Activated CD4-positive, alpha-beta T cell treated with anti-CD3 and anti-CD28 coated beads, Interleukin-2, amount 50 U/mL, for 24 hours (primary cell): ENCODE results near the gene NFASC.

Experiments used
- DNase-seq, 2 donors: peaks; one replicate each; pipeline ENCODE4 v3.0.0-alpha.2; 2020; ENCODE audit warnings: low read depth in 1 of 2, low spot score in 1 of 2

The NFASC gene

DNA sequence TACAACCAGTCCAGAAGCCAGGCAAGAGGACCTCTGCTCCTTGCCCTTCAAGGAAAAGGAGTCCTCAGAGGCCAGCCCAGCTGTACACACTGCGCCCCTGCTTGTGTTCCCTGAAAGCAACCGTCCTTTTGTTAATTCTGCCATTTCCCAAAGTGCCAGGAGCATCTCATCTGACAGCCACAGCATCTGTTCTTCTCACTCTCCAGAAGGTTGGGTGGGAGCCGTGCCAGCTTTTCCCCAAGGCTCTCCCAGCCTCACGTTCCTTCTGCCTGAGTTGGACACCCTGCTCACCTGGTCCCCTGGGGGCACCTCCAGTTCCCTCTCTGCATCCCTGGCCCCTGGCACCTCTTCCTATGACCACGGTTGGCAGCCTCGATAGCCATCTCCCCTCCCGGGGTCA is 161.8 kb downstream of the NFASC start:
- DNase-seq: no peak

DNA sequence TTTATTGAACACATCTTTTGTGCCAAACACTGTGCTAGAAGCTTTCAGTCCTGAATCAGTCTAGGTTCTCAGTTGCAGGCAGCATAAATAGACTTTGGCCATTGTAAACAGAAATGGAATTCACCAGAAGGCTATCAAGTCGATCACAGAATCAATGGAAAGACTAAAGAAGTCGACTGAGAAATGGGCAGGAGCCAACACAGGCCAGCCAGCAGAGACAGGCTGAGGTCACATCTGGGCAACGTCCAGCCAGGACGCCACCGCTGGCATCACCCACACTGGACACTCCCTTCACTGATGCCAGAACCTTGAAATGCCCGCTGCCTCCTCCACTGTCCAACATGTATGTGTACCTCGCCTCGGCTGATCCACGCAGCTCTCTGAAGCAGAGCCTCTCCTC is 166.9 kb downstream of the NFASC start:
- no peak for DNase-seq

DNA sequence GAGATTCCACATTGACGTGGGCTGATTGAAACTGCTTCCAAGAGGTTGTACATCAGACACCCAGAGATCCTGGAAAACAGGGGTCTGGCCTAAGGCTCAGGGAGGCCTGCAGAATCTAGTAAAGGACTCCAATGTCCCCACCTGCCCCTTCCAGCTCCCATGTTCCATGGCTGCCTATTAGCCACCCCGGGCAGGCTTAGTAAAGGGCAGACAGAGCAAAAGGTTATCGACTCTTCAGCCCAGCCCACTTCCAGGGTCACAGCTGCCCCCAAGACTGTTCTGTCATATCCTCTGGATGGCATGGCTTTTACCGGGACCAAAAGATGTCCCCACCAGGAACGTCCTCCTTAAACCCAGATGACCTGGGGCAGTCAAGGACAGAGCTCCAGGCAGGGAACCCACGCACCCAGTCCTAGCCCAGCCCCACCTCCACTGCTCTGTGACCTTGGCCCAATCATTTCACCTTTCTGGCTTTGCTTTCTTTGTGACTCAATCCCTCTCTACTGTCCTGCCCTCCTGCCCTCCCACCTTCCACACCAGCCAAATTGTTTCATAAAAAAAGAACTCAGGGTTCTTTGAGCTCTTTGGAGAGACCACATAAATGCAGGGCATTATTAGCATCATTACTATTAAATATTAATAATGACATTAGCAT is 167.6 kb downstream of the NFASC start:
- DNase-seq: no peak

DNA sequence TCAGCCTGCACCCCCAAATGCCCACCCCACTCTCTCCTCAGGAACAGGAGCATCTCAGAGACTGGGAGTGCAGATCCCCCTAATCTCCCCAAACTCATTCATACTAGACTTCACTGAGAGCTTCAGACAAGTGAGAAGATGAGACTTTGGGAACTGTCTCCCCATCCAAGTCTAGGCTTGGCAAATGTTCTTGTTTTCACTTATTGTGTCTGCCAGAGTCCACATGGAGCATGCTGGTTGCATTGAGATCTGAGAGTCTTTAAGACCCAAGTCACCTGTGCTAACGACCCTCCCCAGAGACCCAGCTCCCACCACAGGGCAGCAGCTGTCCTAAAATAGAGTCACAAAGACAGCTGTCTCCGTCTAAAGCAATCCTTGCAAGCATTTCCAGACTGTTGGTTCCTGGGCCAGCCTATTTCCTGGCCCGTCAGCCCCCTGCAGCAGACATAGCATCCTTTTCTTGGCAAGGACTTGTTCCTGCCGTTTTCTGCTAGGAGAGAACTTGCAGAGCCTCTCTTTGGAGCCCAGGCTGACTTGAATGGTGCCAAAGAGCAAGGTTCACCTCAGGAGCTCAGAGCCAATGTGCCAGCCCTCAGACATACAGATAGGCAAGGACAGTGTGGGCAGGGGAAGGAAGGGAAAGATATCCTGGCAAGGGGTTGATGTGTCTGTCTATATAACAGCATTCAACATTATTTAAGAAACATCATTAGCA is 170.5 kb downstream of the NFASC start:
- DNase-seq: no peak

DNA sequence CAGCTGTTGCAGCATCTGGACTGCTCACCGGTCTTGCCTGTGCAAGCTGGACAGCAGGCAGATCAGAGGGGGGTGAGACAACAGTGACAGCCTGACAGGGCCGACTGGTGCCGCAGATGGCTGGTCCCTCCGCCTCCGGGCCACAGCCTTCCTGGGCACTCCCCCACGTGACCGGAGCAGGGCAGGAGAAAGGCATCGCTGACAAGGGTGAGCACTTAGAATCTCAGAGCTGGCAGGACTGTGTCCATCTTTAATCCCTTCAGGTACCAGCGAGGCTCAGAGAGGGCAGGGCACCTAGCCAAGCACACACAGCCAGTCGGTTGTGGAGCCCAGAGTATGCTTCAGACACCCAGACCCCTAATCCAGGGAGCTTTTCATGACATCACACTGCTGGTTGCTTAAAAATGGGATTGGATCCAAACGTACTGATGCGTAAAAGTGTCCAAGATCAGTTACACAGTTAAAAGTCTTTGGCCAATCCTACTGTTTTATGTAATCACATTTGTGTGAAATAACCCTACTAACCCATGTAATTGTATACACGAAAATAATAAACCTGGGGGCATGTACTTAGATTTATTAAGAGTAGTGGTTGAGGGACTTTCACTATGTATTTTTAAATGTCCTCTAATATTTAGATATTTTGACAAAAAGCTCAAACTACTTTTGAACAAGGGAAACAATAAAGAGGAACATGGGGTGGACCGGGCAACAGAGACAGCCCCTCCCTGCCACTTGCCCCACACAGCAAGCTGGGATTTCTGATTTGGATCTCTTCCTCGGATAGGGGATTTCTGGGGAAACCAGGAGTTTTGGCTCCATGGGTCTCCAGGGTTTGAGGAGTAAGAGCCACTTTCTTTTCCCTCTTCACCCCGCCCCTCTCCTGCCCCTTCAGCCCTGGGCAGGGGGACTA is 171.6 kb downstream of the NFASC start:
- DNase-seq: no peak

DNA sequence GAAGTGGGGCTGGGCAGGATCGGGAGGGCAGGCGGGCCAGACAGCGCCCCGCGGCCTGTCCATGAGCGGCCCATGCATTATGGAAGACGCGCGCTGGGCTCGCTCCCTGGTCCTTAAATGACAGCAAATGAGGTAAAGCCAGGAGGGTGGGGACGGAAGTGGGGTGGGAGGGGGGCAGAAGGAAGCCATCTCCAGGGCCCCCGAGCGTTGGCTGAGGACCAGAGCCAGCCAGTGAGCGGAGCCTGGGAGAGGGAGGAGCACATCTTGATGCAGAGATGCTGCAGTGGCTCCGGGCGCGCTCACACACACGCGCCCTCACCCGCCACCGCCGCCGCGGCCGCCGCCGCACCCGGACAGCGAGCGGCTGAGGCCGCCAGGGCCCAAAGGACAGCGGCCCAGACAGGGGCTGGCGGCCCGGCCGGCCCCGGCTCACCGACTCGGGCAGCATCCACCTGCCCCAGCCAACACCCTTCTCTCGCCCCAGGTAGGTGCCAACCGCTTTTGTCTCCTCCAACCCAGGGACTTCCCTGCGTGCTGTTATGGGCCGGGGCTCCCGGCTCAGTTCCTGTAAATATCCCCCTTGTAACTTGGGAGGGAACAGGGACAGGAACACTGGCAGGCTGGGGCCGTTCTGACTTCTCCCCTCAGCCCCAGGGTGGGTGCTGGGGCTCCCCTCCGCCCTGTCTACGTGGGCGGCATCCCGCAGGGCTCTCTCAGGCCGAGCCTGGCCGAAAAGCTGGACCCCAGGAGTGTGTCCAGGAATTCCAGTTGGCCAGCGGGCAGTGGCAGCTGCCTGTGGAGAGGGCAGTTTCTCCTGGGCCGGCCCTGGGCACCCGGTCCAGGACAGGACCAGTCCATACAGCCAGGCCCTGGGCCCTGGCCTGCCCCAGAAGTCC is 172.5 kb downstream of the NFASC start, which contains the start of gene CNTN2:
TSS of gene CNTN2 (plus strand) at position 302 of the 896 bp plus-strand sequence. CDS start 9,974 bp downstream, outside the sequence.
- DNase-seq: no peak

DNA sequence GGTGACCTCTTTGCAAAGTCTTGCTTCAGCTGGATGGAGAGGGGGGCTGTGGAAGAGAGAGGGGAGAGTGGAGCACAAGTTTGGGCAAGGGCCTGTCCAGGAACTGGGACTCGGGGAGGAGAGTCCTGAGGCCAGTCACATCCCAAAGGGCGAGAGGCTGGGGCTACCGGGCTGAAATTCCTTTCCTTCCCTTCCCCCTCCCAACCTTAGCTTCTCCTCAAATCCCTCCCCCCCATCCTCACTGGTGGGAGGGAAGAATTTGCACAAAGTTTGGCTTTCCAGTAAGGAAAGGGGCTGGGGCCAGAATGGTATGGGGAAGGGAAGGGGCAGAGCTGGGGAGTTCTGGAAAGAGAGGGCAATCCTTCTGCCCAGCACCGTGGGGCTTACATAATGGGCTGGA is 173.2 kb downstream of the NFASC start:
- no peak for DNase-seq

DNA sequence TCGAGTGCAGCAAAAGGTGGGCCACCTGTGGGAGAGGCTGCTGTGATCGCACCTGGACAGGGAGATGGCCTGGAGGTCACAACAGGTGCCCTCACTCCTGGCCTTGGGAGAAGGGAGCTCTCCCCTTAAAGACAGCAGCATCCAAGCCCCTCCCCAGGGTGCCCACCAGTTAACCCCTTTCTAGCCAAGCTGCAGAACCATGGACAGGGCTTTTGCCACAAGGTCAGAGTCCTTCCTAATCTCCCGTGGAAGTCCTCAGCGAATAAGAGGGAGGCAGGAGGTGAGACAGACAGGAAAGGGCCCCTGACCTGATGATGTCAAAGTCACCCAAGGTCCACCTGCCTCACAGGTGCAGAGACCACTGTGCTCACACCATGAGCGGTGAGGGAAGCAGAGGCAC is 174.1 kb downstream of the NFASC start:
- no peak for DNase-seq

DNA sequence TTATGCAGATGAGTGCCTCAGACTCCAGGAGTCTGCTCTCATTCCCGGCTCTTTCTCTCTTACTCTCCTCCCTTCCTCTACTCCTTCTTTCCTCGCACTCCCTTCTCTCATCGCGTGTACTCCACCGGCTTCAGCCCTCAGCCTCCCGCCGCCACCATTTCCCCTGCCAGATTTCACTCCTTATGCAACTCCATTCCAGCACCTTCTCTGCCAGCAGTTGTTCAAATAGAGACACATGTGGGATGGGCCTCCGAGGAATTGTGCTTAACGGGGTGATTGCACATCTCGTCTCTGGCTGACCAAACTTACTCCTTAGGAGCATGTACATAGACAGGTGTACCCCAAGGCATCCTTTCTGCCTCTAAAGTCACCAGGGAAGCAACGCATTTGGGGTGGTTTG is 174.5 kb downstream of the NFASC start:
- DNase-seq: no peak

DNA sequence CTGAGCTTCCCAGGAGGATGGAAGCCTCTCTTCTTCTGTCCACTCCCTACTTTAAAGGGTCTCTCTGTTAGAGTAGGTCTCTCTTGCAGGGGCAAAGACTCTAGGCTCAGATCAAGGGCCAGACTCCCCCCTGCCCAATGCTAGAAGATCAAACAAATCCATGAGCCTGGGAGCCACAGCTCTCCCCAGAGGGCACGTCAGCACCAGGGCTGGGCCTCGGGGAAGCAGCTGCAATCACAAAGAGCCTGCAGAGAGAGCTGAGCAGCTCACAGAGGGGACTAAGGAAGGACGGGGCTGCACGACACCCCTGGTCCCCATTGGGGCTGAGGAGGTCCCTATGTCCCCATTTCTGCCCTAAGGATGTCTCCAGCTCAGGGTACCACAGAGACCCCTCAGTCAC is 176.2 kb downstream of the NFASC start:
- DNase-seq: no peak

DNA sequence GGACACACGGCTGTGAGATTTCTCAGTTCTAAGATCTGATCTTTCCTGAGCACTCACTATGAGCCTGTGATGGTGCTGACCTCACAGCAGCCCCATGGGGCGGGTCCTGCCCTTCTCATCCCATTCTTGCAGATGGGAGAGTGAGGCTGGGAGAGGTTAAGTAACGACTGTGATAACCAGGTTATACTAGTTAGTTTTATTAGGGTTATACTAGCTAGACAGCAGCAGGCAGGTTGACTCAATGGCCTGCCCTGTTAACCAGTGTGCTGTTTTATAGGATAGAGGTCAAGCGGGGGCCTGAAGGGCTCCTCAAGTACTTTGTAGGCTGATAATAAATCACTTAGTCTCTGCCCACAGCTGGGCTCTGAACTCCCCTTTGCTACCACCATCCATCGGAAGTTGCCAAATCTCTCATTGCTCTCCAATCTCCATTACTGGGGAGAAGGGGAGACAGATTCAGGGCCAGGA is 177.1 kb downstream of the NFASC start:
- DNase-seq: no peak

DNA sequence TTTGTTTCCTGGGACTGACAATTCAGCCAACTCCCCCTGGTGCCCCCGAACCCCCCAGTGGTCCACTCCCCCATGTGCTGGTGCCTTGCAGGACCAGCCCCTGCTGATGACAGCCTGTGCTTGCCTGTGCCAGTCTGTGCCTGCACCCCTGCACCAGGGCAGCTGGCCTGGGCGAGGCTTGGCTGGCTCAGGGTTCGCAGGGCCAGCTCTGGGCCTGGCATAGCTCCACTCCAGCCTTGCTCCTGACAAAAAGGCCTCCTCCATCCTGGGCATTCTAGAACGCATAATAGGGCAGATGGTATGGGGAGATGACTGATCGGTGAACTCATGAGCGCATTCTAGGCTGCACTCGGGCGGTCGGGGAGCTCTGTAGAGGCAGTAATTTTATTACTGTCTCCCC is 177.7 kb downstream of the NFASC start:
- no peak for DNase-seq

DNA sequence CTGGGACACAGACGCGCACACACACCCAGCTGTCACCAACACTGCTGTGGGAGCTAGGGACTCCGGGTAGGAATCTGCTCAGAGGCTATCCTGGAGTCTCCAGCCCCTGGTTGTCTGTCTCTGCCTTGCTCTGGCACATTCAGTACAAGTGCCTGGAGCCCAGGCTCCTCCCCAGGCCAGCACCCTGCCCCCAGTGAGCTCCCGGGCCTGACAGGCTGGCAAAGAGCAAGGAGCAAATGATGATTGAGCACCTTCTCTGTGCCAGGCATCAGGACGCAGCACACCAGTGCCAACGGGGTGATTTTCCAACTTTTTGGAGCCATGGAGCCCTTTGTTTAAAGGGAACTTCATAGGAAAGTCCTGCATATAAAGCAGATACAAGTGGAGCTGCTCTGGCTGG is 178.8 kb downstream of the NFASC start:
- no peak for DNase-seq

DNA sequence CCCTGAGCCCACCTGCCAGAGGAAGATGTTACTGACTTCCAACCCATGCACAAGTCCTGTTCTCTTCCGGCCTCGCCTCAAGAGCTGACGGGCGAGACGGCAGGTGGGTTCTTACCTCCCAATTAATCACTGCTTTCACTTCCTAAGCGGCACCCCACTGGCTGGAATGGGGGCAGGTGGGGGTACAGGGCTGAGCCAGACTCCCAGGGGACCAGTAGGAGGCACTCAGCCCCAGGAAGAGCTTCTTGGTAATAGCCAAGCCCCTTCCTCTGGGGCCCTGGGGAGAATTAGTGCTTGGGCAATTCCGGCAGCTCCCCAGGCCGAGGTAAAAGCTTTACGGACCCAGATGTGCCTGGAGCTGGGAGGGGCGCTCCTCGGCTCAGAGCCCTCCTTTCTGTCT is 182.0 kb downstream of the NFASC start:
- DNase-seq: no peak

DNA sequence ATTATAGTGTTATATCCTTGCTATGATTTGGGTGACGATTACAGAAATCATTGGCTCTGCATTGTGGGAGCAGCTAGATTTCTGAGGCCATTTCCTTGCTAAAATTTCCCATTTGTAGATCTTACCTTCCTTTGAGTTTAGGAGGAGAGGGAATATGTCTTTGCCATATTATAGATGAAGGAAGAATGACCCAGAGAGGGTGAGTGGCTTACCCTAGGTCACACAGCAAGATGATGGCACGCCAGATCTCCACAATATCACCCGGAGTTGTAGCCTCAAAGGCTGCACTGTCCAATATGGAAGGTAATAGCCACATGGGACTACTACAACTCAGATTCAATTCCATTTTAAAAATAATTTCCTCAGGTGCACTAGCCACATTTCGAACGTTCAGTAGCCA is 182.6 kb downstream of the NFASC start:
- no peak for DNase-seq

DNA sequence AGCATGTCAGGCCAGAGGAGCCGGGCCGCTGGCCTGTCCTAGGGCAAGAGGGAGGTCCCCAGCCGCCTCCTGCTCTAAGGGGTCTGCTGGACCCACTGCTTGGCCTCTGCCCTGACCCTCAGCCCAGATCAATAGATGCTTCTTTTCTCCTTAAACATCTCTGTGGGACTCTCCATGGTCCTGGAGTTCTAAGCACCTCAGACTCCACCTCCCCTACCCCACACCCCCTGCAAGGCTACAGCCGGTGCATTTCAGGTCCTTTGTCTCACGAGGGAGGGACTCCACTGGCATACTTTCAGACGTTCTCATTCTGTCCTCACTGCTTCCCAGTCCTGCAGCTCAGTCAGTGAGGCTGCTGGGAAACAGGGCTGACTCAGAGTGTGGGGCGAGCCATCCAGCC is 183.4 kb downstream of the NFASC start:
- no peak for DNase-seq

DNA sequence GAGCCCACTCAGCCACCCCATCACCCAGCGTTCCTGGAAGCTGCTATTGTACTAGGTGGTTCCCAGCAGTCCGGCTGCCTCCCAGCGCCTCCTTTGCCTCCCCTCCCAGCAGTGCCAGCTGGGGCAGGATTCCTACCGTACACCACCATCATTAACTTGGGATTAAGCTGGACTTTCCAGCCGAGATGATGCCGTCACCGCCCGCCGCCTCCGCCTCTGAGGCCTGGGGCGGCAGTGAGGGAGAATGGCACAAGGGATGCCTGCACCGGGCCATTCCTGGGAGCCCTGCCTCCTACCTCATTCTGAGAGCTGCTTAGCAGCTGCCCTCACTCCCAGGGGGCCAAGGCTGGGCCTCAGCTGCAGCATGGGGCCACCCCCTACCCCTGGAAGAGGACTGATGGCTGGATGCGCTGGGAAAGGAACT is 185.5 kb downstream of the NFASC start:
- DNase-seq: no peak

DNA sequence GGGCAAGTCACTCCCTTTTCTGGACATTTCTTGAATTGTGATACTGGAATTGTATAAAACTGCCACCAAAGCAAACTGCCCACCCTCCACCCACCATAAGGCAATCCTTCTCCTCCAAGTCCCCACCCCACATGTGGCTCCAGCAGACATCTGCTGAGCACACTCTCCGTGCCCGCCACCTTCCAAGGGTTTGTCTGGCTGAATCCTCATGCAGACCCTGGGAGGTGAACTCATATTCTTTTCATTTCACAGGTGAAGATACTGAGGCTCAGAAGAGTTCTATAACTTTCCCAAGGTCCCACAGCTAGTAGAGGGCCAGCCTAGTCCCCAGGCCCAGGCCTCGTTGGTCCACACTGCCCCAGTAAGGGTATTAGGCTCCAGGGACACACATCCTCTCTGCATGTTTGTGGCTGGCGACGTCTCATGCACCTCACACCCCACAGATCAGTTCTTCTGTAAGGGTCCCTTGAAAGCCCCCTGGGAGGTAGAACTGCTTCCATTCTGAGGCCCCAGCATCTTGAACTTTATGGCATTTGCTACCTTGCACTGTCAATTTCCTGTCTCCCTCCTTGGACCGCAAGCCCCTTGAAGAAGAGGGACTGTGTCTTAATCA is 186.4 kb downstream of the NFASC start:
- DNase-seq: no peak

DNA sequence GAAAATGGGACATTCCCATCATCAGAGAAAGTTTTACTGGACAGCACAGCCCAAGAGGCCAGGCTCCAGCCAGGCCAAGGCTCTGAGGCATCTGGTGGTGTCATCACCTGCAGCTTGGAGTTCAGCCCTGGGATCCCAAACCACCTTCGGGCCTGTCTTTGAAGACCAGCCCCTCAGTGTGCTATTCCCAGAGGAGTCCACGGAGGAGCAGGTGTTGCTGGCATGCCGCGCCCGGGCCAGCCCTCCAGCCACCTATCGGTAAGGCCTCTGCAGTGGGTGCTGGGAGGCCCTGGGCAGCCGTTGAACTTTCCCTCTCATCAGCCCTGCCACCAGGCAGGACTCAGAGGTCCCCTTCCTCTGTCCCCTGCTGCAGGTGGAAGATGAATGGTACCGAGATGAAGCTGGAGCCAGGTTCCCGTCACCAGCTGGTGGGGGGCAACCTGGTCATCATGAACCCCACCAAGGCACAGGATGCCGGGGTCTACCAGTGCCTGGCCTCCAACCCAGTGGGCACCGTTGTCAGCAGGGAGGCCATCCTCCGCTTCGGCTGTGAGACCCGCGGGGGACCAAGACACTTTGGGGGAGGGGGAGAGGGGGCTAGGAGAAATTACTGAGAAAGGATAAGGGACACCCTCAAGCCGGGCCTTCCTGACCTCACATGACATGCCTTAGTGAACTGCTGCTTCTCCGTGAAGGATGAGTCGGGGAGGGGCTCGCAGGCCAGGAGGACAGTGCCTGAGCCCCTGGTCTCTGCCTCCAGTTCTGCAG is 187.3 kb downstream of the NFASC start:
- DNase-seq: no peak

DNA sequence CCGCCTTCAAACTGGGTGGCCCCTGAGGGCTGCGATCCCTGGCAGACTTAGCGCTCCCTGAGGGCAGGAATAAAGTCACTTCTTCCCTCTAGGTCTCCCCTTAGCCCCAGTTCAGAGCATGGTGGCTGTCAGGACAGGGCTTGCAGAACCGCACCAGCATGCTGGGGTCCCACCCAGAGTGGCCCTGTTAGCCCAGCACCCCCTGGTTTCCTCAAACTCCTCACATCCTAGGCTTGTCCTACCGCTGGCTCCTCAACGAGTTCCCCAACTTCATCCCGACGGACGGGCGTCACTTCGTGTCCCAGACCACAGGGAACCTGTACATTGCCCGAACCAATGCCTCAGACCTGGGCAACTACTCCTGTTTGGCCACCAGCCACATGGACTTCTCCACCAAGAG is 188.2 kb downstream of the NFASC start:
- DNase-seq: no peak
